ENCODE results near the gene NPHP4.

NPHP4 gene

GRCh38 chr1:5820026-5820421 lies 172.2 kb downstream of the NPHP4 start:
- no peak for TF ChIP-seq CTCF (conservative IDR thresholded peaks at IDR 0.05; ENCODE audit: low read depth)
- no peak overlapping the region for H3K27ac ChIP-seq
- no peak for DNase-seq (ENCODE audit: low spot score)
- ChIA-PET POLR2A (ENCODE audit: low non-redundant PET) (no interaction called here), CTCF (no interaction called here)

- no peak for DNase-seq (ENCODE audit: low spot score)
- H3K27ac ChIP-seq: no peak overlapping the region
- POLR2A ChIA-PET (ENCODE audit: low non-redundant PET): no interaction called here
- no peak for TF ChIP-seq CTCF (conservative IDR thresholded peaks at IDR 0.05; ENCODE audit: low read depth)
- CTCF ChIA-PET: no interaction called here
These were observed 172.7 kb downstream of the NPHP4 start for GRCh38 chr1:5819391-5820025.

DNA sequence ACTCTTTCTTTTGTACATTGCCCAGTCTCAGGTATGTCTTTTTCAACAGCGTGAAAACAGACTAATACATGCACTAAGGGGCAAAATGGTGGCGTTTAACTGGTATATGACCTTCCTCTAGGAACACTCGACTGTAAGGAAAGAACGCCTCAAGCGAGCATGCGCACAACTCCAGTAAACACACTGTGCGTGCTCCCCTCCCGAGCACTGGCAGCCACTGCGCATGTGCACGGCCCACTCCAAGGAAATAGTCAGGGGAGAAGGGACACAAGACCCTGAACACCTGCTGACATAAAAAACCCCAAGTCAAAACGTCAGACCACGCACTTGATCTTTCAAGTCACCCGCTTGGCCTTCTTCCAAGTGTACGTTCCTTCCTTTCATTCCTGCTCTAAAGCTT lies 173.5 kb downstream of the NPHP4 start:
- TF ChIP-seq CTCF (conservative IDR thresholded peaks at IDR 0.05; ENCODE audit: low read depth): no peak
- ChIA-PET POLR2A (ENCODE audit: low non-redundant PET) (no interaction called here), CTCF (no interaction called here)
- DNase-seq (ENCODE audit: low spot score): no peak
- H3K27ac ChIP-seq: no peak overlapping the region

DNA sequence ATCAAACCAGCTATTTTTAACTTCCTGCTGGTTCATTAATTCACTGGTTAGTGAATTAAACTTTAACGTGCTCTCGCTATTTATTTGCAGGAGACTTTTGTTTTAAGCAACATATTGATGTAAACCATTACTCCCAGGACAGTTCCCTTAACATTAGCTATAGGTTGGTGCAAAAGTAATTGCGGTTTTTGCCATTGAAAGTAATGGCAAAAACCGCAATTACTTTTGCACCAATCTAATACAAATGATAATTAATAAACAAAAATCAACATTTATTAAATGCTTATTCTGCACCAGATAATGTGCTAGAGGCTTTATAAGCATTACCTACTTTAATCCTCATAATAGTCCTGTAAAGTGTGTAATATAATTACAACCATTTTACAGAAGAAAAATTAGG lies 176.5 kb downstream of the NPHP4 start:
- POLR2A ChIA-PET (ENCODE audit: low non-redundant PET): no interaction called here
- H3K27ac ChIP-seq: no peak overlapping the region
- CTCF ChIA-PET: no interaction called here
- DNase-seq (ENCODE audit: low spot score): no peak
- TF ChIP-seq CTCF (conservative IDR thresholded peaks at IDR 0.05; ENCODE audit: low read depth): no peak

GRCh38 chr1:5815211-5815610 lies 177.0 kb downstream of the NPHP4 start:
- TF ChIP-seq CTCF (conservative IDR thresholded peaks at IDR 0.05; ENCODE audit: low read depth): no peak
- POLR2A ChIA-PET (ENCODE audit: low non-redundant PET): no interaction called here
- no peak overlapping the region for H3K27ac ChIP-seq
- DNase-seq (ENCODE audit: low spot score): no peak
- CTCF ChIA-PET: no interaction called here

DNA sequence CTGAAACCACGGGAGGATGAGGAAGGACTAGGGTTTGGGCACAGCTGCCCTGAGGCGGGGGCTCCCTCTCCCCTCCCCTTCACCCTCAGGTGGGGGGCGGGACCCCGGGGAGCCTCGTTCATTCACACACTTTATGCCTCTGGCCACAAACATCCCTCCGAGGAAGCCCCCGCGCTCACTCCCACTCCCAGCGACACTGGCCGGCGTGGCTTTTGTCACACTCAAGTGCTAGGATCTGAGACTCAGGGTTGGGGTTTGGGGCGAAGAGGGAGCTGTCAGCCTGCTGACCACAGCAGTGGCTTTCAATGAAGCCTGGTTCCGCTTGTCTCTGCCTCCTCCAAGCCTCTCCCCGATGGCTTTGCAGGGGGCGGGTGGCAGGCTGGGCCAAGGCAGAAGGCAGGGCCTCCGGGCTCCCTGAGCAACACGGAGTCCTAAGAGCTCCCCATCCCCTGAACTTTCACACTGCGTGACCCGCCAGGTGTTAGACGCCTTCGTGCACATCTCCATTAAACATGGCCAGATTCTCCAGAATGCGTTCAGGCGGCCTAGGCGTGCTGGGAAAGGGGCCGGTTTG lies 178.1 kb downstream of the NPHP4 start:
- CTCF ChIA-PET: no interaction called here

More for the DNA sequence above, 178.1 kb downstream of the NPHP4 start:
- POLR2A ChIA-PET (ENCODE audit: low non-redundant PET): no interaction called here
- DNase-seq (ENCODE audit: low spot score): no peak
- TF ChIP-seq CTCF (conservative IDR thresholded peaks at IDR 0.05; ENCODE audit: low read depth): no peak
- H3K27ac ChIP-seq: no peak overlapping the region

All from RWPE1 (cell line).